NK-92 treated with Interleukin-12 subunit alpha and Interleukin-12 subunit beta, amount 100 ng/mL, for 24 hours (cell line): ENCODE data around the gene OR9I1.

Source experiments
- DNase-seq: peaks from one replicate; lab custom pipeline; 2025; lab: John Stamatoyannopoulos, UW

OR9I1 gene, protein sequence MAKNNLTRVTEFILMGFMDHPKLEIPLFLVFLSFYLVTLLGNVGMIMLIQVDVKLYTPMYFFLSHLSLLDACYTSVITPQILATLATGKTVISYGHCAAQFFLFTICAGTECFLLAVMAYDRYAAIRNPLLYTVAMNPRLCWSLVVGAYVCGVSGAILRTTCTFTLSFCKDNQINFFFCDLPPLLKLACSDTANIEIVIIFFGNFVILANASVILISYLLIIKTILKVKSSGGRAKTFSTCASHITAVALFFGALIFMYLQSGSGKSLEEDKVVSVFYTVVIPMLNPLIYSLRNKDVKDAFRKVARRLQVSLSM

DNA sequence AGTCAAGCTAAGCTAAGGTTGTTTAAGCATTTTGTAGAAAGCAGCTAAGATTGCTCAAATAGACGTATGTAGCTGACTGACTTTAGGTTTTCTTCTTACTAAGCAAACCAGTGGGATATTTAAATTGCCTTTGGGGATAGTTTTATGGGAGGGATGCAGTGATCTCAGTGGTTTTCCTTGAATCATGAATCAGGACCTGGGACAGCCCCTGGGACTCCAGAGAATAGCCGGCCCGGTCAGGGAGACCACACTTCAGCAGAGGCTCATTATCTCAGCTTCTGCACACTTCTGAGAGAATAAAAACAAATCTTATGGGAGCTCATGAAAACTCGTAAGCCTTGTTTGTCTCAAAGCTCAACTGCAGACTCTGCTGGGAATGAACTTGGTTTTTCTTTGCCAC is at the start of gene OR9I1:
Gene OR9I1, minus strand, starts transcription at position 62 of the 400 bp plus-strand sequence. CDS start 6,086 bp downstream, outside the sequence.
- DNase-seq, result no peak

DNA sequence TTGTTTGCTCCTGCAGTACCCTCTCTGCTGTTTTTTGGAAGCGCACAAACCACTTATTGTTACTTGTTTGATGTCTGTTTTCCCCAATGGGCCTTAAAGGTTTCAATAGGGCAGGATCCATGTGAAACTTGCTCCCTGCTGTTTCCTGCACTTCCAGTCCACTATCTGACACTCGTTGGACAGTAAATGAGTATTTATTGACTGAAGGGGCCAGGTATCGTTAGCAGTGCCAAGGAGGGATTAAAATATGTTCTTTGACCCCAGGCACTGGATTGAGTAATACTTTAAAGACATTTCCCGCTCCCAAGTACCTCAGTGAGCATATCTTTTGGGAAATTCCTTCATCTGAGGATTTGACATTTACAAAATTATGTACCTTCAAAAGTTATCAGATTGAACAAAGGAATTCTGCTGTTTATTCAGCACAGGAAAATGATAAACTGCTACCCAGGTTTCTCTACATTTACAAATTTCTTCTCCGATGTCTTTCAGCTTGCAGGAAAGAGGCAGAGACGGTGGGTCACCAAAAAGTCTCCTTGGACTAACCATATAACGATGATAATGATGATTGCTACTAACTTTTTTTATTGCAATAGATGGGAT is 40.3 kb upstream of the OR9I1 start:
- no peak for DNase-seq

DNA sequence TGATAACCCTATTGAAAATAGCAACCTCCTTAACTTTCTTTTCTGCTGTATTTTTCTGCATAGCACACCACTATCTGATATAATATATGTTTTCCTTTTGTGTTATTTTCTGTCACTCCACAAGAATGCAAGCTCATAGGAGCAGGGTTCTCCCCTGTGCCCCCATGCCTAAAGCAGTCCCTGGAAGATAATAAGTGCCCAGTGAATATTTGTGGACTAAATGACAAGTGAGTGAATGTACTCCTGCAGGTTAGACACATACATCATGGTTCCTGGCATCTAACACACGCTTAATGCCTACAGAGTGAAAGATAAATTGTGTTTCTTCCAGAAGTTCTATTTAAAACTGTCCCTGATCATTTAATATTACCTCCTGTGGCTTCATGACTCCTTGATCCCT is 39.7 kb upstream of the OR9I1 start:
- no peak for DNase-seq

DNA sequence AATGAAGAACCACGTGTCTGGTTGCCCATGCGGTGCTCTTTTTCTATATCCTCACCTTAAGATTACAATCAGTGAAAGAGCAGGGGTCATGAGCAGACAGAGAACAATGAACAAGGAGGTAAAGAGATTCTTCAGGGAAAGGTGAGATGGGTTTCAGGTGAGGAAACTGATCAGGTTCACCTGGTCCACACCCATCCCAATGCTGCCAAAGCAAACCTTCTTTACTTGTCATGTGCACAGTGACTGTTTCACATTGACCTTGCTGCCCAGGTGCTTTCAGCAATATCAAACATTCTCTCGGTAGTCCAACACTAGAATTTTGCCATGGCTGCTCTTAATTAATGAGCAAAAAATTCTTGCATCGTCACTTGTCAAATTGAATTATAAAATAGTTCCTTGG is 39.1 kb upstream of the OR9I1 start:
- no peak for DNase-seq

DNA sequence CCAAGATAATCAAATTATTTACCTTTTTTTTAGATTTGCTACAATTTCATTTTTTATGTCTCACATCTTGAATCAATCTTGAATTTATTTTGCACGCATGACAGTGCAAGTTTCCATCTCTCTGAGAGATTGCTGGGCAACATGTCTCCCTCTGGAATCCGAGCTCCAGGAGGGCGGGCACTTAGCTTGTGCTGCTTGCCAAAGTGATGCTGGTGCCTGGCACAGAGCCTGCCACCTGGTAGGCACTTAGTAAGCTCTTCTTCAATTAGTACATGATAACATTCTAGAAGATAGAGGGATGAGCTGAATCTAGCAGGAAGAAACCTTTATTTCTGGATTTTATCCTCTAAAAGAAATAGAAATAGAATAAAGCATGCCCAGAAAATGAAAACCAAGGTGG is 27.5 kb upstream of the OR9I1 start:
- no peak for DNase-seq

DNA sequence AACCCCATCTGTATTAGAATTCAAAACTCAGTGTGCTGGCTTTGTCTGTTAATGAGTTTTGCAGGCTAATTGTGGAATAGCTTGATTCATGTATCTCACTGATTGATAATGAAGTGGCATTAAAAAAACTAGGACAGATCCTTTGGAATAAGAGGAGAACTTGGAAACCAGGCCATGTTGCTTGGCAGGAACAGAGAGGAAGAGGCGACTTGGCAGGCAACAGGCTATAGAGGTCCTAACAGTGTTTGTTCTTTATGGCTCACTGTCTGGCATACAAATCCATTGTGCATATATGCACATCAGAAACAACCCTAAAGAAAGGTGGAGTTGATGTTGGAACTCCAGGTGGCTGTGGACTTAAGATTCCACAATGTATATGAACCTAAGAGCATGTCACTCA is 17.4 kb upstream of the OR9I1 start:
- no peak for DNase-seq

DNA sequence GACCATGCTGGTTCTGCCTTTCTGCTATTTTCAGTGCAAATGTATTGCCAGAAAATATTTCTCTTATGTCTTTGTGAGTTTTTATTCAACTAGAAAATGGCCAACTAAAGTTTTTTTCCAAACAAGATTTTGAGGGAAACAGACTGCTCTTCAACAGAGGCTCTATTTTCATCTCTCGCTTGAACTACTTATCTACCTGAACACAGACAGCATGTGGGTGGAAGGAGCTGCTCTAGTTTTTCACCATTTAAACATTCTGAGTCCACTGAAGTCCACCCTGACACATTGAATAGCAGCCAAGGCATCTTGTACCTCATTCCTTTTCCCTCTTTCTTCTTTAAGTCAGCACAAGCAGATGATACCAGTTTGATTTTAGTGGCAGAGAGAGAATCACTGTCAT is 9.8 kb upstream of the OR9I1 start:
- no peak for DNase-seq

DNA sequence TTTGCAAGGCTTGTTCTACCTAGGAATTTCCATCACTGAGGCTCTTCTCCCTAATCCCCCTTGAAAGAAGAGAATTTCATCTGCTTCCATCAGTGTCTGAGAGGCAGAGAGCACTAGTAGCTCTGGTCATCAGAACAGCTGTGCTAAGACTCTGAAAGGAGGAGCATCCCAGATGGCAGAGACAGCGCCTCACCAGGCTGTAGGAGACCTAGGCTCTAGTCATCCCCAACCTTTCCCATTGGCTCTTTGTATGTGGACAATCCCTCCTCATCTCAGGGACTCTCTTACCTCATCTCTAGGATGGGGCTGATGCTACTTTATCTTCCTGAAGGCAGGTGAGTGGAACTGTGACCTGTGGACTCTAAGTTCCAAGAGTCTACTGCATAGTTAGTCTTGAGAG is 8.8 kb upstream of the OR9I1 start:
- no peak for DNase-seq

DNA sequence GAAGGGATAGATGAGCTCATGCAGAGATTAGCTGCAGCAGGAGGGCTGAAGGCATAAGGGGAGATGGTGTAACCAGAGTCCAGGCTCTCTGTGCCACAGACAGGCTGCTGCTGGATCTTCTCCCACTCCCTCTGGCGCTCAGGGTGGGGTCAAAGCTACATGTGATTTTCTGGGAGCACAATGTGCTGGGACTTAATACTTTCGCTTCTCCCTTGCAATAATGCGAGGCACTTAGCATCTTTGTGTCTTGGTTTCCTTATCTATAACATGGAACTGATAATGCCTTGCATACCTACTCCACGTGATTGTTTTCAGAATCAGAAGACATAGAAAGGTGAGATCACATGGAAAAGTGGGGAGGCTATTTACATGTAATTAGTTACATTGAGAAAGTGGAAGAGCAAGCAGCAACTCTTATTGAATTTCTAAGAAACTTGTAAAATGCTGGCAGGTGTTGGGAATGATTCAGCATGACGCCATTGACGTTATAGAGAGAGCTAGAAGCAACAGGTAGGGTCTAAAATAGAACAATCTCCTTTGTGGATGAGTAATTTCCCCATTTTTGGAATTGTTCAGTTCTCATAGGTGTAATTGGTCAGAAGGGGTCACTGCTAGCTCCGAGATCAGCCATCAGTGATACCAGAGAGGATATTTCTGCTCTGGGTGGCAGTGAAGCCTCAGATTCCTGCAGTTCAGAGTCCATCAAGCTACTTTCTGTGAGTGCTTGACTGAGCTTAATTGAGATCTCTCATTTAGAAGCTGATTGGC is 8.2 kb upstream of the OR9I1 start:
- DNase-seq, result no peak

DNA sequence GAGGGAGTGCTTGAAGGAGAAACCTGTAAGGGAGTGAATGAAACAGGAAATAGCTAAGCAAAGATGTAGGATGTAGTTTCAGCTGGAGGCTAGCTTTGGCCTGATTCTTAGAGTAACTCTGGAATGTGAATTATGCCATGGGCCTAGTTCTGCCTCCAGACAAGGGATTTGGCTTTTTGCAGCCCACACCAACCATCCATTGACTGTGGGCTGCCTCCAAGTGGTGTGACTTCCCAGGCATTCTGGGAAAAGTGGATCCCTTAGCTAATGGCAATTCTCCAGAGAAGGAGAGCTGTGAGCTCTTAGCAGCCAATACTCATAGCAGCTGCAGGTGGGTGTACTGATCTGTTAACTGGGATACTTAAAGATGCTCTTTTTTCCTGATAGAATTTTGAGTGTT is 2.0 kb upstream of the OR9I1 start:
- no peak for DNase-seq

DNA sequence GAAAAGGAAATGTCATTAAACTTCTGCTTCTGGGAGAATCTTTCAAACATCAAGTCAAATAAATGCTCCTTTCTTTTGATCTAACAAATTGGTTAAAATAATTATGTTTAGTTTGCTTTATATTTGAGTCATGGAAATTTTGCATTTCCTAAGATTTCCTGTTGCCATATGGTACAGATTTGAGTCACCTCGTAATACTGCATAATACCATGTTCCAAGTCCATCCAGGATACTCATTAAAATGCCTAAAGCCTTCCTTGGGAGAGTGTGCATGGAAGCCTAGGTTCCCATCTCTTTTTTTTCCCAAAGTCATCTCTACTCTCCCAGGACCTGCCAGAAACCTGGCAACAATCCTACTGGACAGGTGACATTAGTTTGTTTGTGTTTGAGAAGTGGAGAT is 4.2 kb downstream of the OR9I1 start:
- DNase-seq, result no peak

DNA sequence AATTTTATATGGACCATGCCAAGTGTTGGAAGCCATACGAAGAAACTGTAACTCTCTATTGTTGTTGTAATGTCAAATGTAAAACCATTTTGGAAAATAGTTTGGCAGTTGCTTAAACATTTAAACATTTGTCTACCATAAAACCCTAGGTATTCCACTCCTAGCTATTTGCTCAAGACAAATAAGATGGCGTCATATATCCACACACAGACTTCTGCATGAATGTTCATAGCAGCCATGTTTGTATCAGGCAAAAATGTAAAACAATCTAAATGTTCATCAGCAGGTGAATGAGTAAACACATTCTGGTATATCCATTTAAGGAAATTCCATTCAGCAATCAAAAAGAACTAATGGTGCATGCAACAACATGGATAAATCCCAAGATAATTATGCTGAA is 27.9 kb downstream of the OR9I1 start:
- DNase-seq, result no peak

DNA sequence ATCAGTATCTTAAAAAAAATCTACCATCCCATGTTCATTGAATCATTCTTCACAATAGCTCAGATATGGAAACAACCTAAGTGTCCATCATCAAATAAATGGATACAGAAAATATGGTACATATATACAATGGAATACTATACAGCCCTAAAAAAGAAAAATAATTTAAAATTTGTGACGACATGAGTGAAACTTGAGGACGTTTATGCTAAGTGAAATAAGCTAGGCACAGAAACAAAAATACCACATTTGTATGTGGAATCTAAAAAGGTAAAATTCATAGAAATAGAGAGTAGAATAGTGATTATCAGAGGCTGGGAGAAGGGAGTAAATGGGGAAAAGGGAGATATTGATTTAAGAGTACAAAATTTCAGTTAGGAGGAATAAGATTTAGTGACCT is 38.8 kb downstream of the OR9I1 start:
- no peak for DNase-seq

DNA sequence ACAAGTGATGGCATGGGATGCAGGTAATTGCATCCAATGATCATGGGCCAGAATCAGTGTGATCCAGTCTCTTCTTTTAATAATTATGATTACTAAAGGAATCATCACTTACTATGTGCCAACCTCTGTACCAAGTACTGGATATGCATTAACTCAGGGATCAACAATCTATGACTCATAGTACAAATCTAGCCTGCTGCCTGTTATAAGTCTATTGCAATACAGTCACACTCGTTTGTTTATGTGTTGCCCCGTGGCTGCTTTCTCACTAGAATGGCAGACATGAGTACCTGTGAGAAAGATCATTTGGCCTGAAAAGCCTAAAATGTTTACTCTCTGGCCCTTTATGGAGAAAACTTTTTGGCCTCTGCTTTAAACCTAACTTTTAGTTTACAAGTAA is 49.5 kb downstream of the OR9I1 start:
- DNase-seq, result no peak

DNA sequence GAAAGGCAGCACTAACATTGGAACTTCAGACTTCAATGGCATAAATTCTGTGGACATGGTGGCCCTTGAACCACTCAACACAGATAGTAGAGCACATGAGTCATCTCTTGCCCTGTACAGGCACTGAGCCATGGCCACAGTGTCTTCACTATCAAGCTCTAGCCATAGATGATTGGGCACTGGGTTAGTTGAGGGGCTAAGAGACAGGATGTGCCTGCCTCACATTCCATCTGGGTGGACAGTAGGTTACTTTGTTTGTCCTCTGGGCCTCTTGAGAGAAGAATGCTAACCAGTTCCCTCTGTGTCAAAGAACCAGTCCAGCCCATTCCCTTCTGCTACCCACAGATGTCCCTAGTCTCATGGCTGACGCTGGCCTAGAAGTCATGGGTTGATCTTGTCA is 54.7 kb downstream of the OR9I1 start:
- no peak for DNase-seq

DNA sequence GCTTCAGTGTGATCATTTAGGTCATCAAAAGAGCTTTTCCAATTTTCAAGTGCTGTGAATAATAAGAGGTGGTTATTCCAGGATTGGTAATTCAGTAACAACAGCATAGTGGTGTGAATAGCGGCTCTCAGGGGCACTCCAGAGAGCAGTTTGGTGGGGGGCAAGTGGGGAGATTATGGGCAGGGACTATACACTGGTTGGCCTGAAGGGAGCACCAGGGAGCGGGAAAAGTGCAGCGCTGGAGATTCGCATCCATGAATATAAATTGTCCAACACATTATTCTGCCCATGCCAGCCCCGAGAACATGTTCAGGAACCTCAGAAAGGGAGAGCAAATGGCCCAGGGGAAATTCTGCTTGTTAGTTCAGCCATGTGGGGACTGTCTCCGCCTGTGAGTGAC is 56.7 kb downstream of the OR9I1 start:
- no peak for DNase-seq

DNA sequence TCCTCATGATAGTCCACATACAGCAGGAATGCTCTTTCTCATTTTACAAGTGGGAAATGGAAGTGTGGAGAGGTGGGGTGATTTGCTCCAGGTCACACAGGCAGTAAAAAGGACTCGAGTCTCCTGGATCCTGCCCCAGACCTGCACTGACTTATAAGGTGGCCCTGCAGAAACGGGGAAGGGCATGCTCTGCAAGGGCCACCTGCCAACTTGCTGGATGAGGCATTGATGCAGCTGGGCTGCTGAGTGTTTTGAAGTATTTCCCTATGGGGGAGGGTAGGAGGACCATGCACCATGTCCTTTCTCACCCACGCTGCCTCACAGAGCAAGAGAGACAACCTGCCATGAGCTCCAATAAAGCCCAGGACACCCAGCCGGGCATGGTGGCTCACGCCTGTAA is 57.6 kb downstream of the OR9I1 start:
- DNase-seq, result no peak
